HG02840 (cell line): ENCODE data around the gene CGB5.

Source experiments
- ATAC-seq: cut with Tn5 transposase; IDR thresholded peaks from one replicate; pipeline ENCODE4 v1.9.1; 2021; ENCODE audit warnings: mild to moderate bottlenecking, moderate library complexity, moderate number of reproducible peaks; ENCODE audit not compliant: unreplicated experiment, low FRiP score

The CGB5 gene

DNA sequence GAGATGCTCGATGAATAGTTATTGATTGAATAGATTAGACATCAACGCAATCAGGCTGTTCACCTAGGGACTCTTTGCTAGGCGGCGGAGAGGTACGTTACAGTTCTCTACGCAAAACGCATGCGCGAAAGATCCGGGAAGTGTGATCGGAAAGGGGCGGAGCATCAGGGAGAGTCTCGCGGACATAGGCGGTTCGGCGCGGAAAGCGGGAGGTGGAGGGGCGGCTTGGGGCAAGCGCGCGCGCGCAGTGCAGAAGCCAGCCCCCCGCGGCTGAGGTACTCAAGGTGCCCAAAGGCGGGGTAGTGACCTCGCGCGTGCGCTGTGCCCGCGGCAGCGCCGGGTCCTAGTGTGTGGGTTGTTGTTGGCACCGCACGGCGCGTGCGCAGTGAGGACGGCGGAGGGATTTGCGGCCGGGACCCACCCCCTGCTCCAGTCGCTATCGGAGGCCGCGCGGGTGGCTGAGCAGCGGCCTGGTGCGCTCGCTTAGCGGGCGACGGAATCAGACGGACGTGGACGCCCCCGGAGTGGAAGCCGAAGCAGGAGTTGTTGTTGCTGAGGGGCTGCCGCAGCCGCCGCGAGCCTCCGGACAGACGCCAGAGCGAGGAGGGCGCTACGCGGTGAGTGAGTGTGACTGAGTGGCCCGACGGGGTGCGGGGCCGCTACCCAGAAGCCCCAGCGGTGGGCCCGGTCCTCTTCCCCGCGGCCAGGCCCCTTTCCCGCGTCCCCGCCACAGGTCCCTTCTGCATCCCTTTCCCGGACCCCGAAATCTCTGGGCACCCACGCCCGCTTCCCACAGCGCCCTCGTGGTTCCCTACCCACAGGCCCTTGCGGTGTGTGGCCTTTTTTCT lies 41.6 kb downstream of the CGB5 start, which contains the start of gene SNRNP70:
SNRNP70 (plus strand) TSS at position 432 of the 848 bp plus-strand sequence. CDS start 964 bp downstream, outside the sequence.
- ATAC-seq: peak; percentile 90

DNA sequence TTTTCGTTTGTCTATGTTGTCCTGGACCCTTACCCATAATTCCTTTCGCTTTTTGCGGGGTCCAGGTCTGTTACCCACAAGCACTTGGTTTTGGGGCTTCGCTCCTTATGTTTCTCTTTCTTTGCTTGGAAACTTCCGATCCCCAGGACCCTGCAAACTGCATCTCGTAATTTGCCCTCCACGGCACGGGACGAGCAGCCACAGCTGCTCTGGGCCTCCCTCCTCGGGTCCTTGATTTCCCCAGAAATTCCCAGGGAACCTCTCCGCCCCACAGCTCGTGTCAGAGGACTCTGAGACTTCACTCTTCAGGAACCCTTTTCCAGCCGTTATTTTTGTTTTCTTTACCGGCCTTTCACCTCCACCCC lies 42.2 kb downstream of the CGB5 start:
- no peak for ATAC-seq

DNA sequence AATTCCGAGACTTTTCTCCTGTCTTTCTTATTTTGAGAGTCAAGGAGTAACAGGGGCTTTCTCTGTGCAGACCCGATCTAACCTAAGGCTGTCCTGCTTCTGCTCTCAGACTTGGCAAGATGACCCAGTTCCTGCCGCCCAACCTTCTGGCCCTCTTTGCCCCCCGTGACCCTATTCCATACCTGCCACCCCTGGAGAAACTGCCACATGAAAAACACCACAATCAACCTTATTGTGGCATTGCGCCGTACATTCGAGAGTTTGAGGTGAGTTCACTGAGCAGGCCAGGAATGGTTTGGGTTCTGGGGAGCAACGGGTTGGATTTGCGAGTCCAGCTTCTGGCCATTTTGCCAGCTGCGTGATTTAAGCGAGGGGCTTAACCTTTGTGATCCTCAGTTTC lies 42.6 kb downstream of the CGB5 start:
- no peak for ATAC-seq

DNA sequence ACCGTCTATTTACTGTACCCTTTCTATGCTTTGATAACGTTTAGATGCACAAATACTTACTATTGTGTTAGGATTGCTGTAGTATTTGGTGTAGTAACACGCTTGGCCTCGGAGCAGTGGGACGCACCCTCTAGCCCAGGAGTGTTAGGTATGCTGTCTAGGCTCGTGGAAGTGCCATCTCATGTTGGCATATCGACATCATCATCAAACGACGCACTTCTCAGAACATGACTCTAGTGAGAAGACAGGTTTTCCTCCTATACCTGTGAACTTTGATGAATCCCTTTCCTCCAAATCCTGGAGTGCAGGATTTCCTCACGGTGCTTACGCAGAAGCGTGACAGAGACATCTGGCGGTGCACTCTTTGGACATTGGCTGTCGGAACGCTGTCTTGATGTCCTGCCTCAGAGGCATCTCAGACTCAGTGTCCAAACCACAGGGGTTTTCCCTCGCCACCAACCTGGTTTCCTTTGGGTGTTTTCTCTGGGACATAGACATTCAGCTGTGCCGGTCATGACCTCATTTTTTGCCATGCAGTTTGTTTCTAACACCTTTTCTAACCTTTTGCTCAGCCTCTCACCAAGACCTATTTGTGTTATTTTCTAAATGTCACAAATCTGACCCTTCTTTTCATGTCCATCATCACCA lies 47.9 kb downstream of the CGB5 start:
- ATAC-seq: no peak

DNA sequence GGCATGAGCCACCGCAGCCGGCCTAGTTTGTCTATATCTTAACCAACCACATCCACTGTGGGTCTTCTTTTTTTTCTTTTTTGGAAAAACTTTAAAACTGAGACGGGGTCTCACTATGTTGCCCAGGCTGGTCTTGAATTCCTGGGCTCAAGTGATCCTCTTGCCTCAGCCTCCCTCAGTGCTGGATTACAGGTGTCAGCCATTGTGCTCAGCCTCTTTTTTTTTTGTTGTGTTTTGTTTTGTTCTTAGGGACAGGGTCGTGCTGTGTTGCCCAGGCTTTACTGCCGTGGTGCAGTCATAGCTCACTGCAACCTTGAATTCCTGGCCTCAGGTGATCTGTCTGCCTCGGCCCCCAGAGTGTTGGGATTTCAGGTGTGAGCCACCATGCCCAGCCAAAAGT lies 49.0 kb downstream of the CGB5 start:
- no peak for ATAC-seq
